IPS-NIHi7 (cell line): ENCODE measurements around the gene SLC2A2.

Source experiments
- DNase-seq: peaks from one replicate; pipeline ENCODE4 v3.0.0; 2012; ENCODE audit warnings: mixed read lengths; ENCODE audit errors: extremely low spot score

SLC2A2 gene

GRCh38 chr3:171026597-171027293 lies at the start of gene SLC2A2:
SLC2A2 (minus strand) TSS chr3:171026720; CDS start chr3:171026670, 50 bp downstream.
- DNase-seq: no peak

GRCh38 chr3:171072432-171072831 lies 45.9 kb upstream of the SLC2A2 start:
- DNase-seq: no peak

- DNase-seq: no peak
These were observed 42.1 kb upstream of the SLC2A2 start for GRCh38 chr3:171068658-171069057.

- DNase-seq: no peak
These were observed 39.7 kb upstream of the SLC2A2 start for GRCh38 chr3:171066206-171066605.

- DNase-seq: no peak
These were observed 39.2 kb upstream of the SLC2A2 start for GRCh38 chr3:171065732-171066131.

- DNase-seq: no peak
These were observed 37.9 kb upstream of the SLC2A2 start for GRCh38 chr3:171064461-171064860.

GRCh38 chr3:171061749-171062148 lies 35.2 kb upstream of the SLC2A2 start:
- DNase-seq: no peak

- DNase-seq: no peak
These were observed 33.5 kb upstream of the SLC2A2 start for GRCh38 chr3:171059978-171060377.

- DNase-seq: no peak
These were observed 32.5 kb upstream of the SLC2A2 start for GRCh38 chr3:171058873-171059603.

- no peak for DNase-seq
These were observed 31.5 kb upstream of the SLC2A2 start for GRCh38 chr3:171058058-171058457.

GRCh38 chr3:171057072-171057471 lies 30.6 kb upstream of the SLC2A2 start:
- DNase-seq: no peak

GRCh38 chr3:171056528-171056927 lies 30.0 kb upstream of the SLC2A2 start:
- DNase-seq: no peak

GRCh38 chr3:171055336-171056178 lies 29.0 kb upstream of the SLC2A2 start:
- DNase-seq: no peak

GRCh38 chr3:171054921-171055320 lies 28.4 kb upstream of the SLC2A2 start:
- DNase-seq: no peak

- no peak for DNase-seq
These were observed 27.7 kb upstream of the SLC2A2 start for GRCh38 chr3:171054231-171054630.

- peak; percentile 80 for DNase-seq
These were observed 23.4 kb upstream of the SLC2A2 start for GRCh38 chr3:171049861-171050444.

- no peak for DNase-seq
These were observed 20.2 kb upstream of the SLC2A2 start for GRCh38 chr3:171046760-171047159.

GRCh38 chr3:171044835-171045793 lies 18.6 kb upstream of the SLC2A2 start:
- no peak for DNase-seq

GRCh38 chr3:171044384-171044783 lies 17.9 kb upstream of the SLC2A2 start:
- DNase-seq: no peak

GRCh38 chr3:171039674-171040073 lies 13.2 kb upstream of the SLC2A2 start:
- no peak for DNase-seq

- no peak for DNase-seq
These were observed 11.8 kb upstream of the SLC2A2 start for GRCh38 chr3:171038342-171038741.
